ENCODE data around the gene CEP295NL. TPM values are rescaled to one million over a fixed set of nuclear protein-coding genes. Genes with fewer than 3 reads are reported as not detected.

CEP295NL gene
- total RNA-seq, 1 experiment from 2014 or later, result 1.9 TPM

GRCh38 chr17:78892936-78893379 lies 10.0 kb downstream of the CEP295NL start:
- Histone ChIP-seq H3K4me2 (ENCODE audit: low read length) (no peak overlapping the region), H3K4me1 (ENCODE audit: control insufficient read depth in 1 of 2, insufficient read depth in 2 of 2, low read length in 2 of 2) (peaks cover 0 to 8% of the 10 kb centered on the region in 2 experiments; a peak in 1 of 4 replicates), H3K9ac (ENCODE audit: low read length) (no peak overlapping the region), H3K79me2 (ENCODE audit: insufficient read depth, low read length) (peaks cover 6% of the 10 kb centered on the region; the same call in 1 of the 2 replicates), H2AFZ (ENCODE audit: low read depth, low read length, poor library complexity, severe bottlenecking) (no peak overlapping the region), H3K4me3 (replicated peaks in 1 of 2; ENCODE audit: low read depth in 1 of 2, low read length in 2 of 2) (no peak overlapping the region), H4K20me1 (ENCODE audit: insufficient read depth) (no peaks in the 10 kb centered on the region), H3K27me3 (ENCODE audit: insufficient read depth, low read length) (no peaks in the 10 kb centered on the region), H3K27ac (ENCODE audit: low read depth, low read length) (no peak overlapping the region), H3K9me3 (ENCODE audit: control insufficient read depth in 1 of 2, insufficient read depth in 1 of 2, low read depth in 1 of 2, low read length in 2 of 2) (no peaks in the 10 kb centered on the region), H3K9me2 (ENCODE audit: insufficient read depth) (no peaks in the 10 kb centered on the region), H3K36me3 (ENCODE audit: control insufficient read depth in 1 of 2, insufficient read depth in 2 of 2, low read length in 2 of 2) (no peaks in the 10 kb centered on the region)
- DNase-seq (ENCODE audit: low read depth, low spot score) (no peak), ATAC-seq (0 out of 2 replicates have a peak, but pooled peaks have one; percentile 28)
- no TSS peak for BruUV-seq (replicated peaks)
- TF ChIP-seq FOSL1 (IDR thresholded peaks at IDR 0.05; ENCODE audit: low read depth) (no peak), ZFX (IDR thresholded peaks at IDR 0.05) (no peak), CTCF (IDR thresholded peaks at IDR 0.05 in 2 of 3, conservative IDR thresholded peaks at IDR 0.05 in 1 of 3; ENCODE audit: borderline replicate concordance in 1 of 3, insufficient read depth in 1 of 3, low read depth in 2 of 3, low read length in 2 of 3) (no peak), JUND (IDR thresholded peaks at IDR 0.05) (no peak), POLR2A (IDR thresholded peaks at IDR 0.05; ENCODE audit: borderline replicate concordance, extremely low read depth, insufficient read depth, insufficient read length) (no peak), EGR1 (IDR thresholded peaks at IDR 0.05; ENCODE audit: low read depth) (no peak), SRF (IDR thresholded peaks at IDR 0.05; ENCODE audit: low read depth) (no peak)
- intact Hi-C loops (cut with micrococcal nuclease), result no loop called here
- ChIA-PET POLR2A (no interaction called here), CTCF (no interaction called here), RAD21 (ENCODE audit: low non-redundant PET in 1 of 2, low total read pairs in 2 of 2, uncharacterized antibody in 2 of 2, unreplicated experiment in 2 of 2) (no interaction called here)

- RAD21 ChIA-PET (ENCODE audit: low non-redundant PET in 1 of 2, low total read pairs in 2 of 2, uncharacterized antibody in 2 of 2, unreplicated experiment in 2 of 2), result no interaction called here
- intact Hi-C loops (cut with micrococcal nuclease), result no loop called here
- TF ChIP-seq RAD21 (IDR thresholded peaks at IDR 0.05; ENCODE audit: low read depth) (no peak), YY1 (IDR thresholded peaks at IDR 0.05; ENCODE audit: extremely low read depth, insufficient replicate concordance, low read depth, low read length) (no peak), ZBTB33 (IDR thresholded peaks at IDR 0.05; ENCODE audit: extremely low read depth, insufficient replicate concordance, low read length) (no peak), POLR2A (IDR thresholded peaks at IDR 0.05; ENCODE audit: borderline replicate concordance, extremely low read depth, insufficient read depth, insufficient read length) (no peak), JUND (IDR thresholded peaks at IDR 0.05) (no peak), EZH2phosphoT487 (IDR thresholded peaks at IDR 0.05; ENCODE audit: borderline replicate concordance) (no peak), CTCF (IDR thresholded peaks at IDR 0.05 in 2 of 3, conservative IDR thresholded peaks at IDR 0.05 in 1 of 3; ENCODE audit: borderline replicate concordance in 1 of 3, insufficient read depth in 1 of 3, low read depth in 2 of 3, low read length in 2 of 3) (no peak), FOSL1 (IDR thresholded peaks at IDR 0.05; ENCODE audit: low read depth) (no peak), POLR2AphosphoS5 (IDR thresholded peaks at IDR 0.05; ENCODE audit: low read depth, low read length) (no peak), CEBPB (IDR thresholded peaks at IDR 0.05; ENCODE audit: low read depth) (no peak)
These were observed 10.5 kb downstream of the CEP295NL start for GRCh38 chr17:78892520-78892919.

More at GRCh38 chr17:78892520-78892919, 10.5 kb downstream of the CEP295NL start:
- H3K36me3 ChIP-seq (ENCODE audit: control insufficient read depth in 1 of 2, insufficient read depth in 2 of 2, low read length in 2 of 2), result no peaks in the 10 kb centered on the region
- DNase-seq (ENCODE audit: low read depth, low spot score) (no peak), ATAC-seq (no peak)
- H4K20me1 ChIP-seq (ENCODE audit: insufficient read depth), result no peaks in the 10 kb centered on the region
- H3K4me1 ChIP-seq (ENCODE audit: control insufficient read depth in 1 of 2, insufficient read depth in 2 of 2, low read length in 2 of 2), result peaks cover 0 to 8% of the 10 kb centered on the region in 2 experiments; a peak in 1 of 4 replicates
- H3K27me3 ChIP-seq (ENCODE audit: insufficient read depth, low read length), result no peaks in the 10 kb centered on the region
- no peaks in the 10 kb centered on the region for H3K9me3 ChIP-seq (ENCODE audit: control insufficient read depth in 1 of 2, insufficient read depth in 1 of 2, low read depth in 1 of 2, low read length in 2 of 2)
- H3K9me2 ChIP-seq (ENCODE audit: insufficient read depth), result no peaks in the 10 kb centered on the region
- no peak overlapping the region for H3K9ac ChIP-seq (ENCODE audit: low read length)
- no TSS peak for BruUV-seq (replicated peaks)
- H3K27ac ChIP-seq (ENCODE audit: low read depth, low read length), result no peak overlapping the region
- H3K4me3 ChIP-seq (replicated peaks in 1 of 2; ENCODE audit: low read depth in 1 of 2, low read length in 2 of 2), result no peak overlapping the region
- CTCF ChIA-PET, result no interaction called here
- H3K4me2 ChIP-seq (ENCODE audit: low read length), result no peak overlapping the region
- H3K79me2 ChIP-seq (ENCODE audit: insufficient read depth, low read length), result peaks cover 2% of the 10 kb centered on the region; the same call in 1 of the 2 replicates
- H2AFZ ChIP-seq (ENCODE audit: low read depth, low read length, poor library complexity, severe bottlenecking), result no peak overlapping the region
- POLR2A ChIA-PET, result no interaction called here

Data from HCT116 (cell line).